DND-41 (cell line): ENCODE results near the gene SLC17A9.

ENCODE experiments used
- EZH2 ChIP-seq: IDR thresholded peaks from 3 replicates; pipeline ENCODE4 v1.6.1; 2012; ENCODE audit warnings: borderline replicate concordance, low read depth, mild to moderate bottlenecking, moderate library complexity, low read length, inconsistent platforms; ENCODE audit not compliant: severe bottlenecking
- TF ChIP-seq, protein P1 (sequence below): IDR thresholded peaks from 2 replicates; pipeline ENCODE4 v1.5.1; 2012; ENCODE audit warnings: borderline replicate concordance, low read length, moderate library complexity, mild to moderate bottlenecking; ENCODE audit not compliant: poor library complexity, severe bottlenecking; ENCODE audit errors: extremely low read depth

DNA sequence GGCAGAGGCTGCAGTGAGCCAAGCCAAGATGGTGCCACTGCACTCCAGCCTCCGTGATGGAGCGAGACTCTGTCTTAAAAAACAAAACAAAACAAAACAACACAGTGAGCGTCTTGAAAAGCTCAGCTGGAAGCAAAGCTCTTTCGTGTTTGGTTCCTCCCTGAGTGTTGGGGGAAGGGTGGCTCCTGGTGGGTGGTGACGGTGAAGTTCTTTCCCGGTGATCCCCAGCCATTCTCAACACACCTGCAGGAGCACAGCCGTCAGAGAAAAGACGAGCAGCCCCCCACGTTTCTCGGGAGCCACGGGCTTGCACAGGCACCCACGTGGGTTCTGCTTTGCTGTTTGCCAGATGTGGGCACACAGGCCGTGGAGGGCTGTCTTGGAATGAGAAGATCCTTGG is 51.0 kb downstream of the SLC17A9 start:
- TF ChIP-seq, protein P1, sequence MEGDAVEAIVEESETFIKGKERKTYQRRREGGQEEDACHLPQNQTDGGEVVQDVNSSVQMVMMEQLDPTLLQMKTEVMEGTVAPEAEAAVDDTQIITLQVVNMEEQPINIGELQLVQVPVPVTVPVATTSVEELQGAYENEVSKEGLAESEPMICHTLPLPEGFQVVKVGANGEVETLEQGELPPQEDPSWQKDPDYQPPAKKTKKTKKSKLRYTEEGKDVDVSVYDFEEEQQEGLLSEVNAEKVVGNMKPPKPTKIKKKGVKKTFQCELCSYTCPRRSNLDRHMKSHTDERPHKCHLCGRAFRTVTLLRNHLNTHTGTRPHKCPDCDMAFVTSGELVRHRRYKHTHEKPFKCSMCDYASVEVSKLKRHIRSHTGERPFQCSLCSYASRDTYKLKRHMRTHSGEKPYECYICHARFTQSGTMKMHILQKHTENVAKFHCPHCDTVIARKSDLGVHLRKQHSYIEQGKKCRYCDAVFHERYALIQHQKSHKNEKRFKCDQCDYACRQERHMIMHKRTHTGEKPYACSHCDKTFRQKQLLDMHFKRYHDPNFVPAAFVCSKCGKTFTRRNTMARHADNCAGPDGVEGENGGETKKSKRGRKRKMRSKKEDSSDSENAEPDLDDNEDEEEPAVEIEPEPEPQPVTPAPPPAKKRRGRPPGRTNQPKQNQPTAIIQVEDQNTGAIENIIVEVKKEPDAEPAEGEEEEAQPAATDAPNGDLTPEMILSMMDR = no peak
- no peak for TF ChIP-seq EZH2
